Measurements from ENCODE around the gene ZNF324.

DNA sequence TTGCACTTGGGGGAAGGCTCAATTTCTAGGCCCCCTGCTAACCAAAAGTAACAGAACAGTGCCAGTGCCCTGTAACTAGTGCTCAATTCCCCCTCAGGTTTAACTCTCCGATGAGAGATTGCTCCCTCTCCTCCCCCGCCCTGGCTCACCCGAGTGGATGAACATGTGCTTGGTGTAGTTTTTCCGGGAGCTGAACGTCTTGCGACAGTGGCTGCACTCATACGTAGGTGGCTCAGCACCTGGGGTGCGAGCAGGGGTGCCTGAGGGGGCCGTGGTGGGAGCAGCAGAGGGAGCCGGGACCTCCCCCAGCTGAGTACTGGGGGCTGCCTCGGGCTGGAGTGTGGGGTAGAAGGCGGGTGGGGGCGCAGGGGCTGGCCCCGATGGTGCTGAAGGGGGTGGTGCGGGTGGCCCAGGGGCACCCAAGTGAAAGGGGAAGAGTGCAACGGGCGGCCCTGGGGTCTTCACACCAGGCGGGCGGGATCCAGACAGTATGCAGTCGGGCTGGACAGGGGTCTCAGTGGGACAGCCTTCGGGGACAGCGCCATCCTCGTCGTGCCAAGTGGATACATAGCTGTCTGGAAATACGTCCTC is 49.5 kb downstream of the ZNF324 start:
- TF ChIP-seq, protein P1, sequence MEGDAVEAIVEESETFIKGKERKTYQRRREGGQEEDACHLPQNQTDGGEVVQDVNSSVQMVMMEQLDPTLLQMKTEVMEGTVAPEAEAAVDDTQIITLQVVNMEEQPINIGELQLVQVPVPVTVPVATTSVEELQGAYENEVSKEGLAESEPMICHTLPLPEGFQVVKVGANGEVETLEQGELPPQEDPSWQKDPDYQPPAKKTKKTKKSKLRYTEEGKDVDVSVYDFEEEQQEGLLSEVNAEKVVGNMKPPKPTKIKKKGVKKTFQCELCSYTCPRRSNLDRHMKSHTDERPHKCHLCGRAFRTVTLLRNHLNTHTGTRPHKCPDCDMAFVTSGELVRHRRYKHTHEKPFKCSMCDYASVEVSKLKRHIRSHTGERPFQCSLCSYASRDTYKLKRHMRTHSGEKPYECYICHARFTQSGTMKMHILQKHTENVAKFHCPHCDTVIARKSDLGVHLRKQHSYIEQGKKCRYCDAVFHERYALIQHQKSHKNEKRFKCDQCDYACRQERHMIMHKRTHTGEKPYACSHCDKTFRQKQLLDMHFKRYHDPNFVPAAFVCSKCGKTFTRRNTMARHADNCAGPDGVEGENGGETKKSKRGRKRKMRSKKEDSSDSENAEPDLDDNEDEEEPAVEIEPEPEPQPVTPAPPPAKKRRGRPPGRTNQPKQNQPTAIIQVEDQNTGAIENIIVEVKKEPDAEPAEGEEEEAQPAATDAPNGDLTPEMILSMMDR (conservative IDR thresholded peaks at IDR 0.05) = no peak
- TF ChIP-seq EZH2 (IDR thresholded peaks at IDR 0.05; ENCODE audit: low read depth) = no peak

Measured in PC-9 (cell line).